Mesenchymal stem cell (in vitro differentiated cells and primary cell): Measurements from ENCODE around the gene RHBDD1.
A peak's percentile ranks its signal among the peaks of the same experiment; 100 is the strongest.

Experiments
- DNase-seq: peaks from one replicate; pipeline ENCODE4 v3.0.0-alpha.2; 2013
- H2AFZ ChIP-seq: one replicate; pipeline ENCODE4 v1.6.1; 2013; ENCODE audit warnings: low read depth, mild to moderate bottlenecking, control low read depth, inconsistent platforms, low read length, moderate library complexity
- H2AK5ac ChIP-seq: 2 replicates; pipeline ENCODE4 v1.6.1; 2013; ENCODE audit warnings: low read length, moderate library complexity, mild to moderate bottlenecking, inconsistent platforms; ENCODE audit not compliant: severe bottlenecking
- H2BK120ac ChIP-seq: one replicate; pipeline ENCODE4 v1.6.1; 2013; ENCODE audit warnings: low read depth, mild to moderate bottlenecking, inconsistent platforms, low read length, moderate library complexity
- H2BK12ac ChIP-seq, 2 experiments: one replicate each; pipeline ENCODE4 v1.6.1; 2013; ENCODE audit warnings: inconsistent platforms in 2 of 2, low read length in 2 of 2, mild to moderate bottlenecking in 2 of 2, moderate library complexity in 2 of 2, control low read depth in 1 of 2
- H2BK15ac ChIP-seq: one replicate; pipeline ENCODE4 v1.6.1; 2013; ENCODE audit warnings: mild to moderate bottlenecking, low read depth, inconsistent platforms; ENCODE audit not compliant: poor library complexity, severe bottlenecking
- H2BK5ac ChIP-seq: 2 replicates; pipeline ENCODE4 v1.6.1; 2013; ENCODE audit warnings: low read depth, mild to moderate bottlenecking, low read length, control low read depth, inconsistent platforms; ENCODE audit not compliant: poor library complexity, severe bottlenecking
- H3K14ac ChIP-seq, 2 experiments: one replicate each; pipeline ENCODE4 v1.6.1; 2013; ENCODE audit warnings: inconsistent platforms in 2 of 2, low read length in 2 of 2, control low read depth in 1 of 2, mild to moderate bottlenecking in 1 of 2, moderate library complexity in 1 of 2
- H3K18ac ChIP-seq, 2 experiments: one replicate each; pipeline ENCODE4 v1.6.1; 2013; ENCODE audit warnings: inconsistent platforms in 2 of 2, low read length in 2 of 2, control low read depth in 1 of 2, low read depth in 1 of 2, mild to moderate bottlenecking in 1 of 2
- H3K23ac ChIP-seq, 2 experiments: one replicate each; pipeline ENCODE4 v1.6.1; 2013; ENCODE audit warnings: inconsistent platforms in 2 of 2, low read length in 2 of 2, mild to moderate bottlenecking in 2 of 2, moderate library complexity in 2 of 2, control low read depth in 1 of 2
- H3K27ac ChIP-seq: 2 replicates; pipeline ENCODE4 v1.5.1; 2013; ENCODE audit warnings: mild to moderate bottlenecking, moderate library complexity, low read length, control low read depth, inconsistent platforms; ENCODE audit not compliant: poor library complexity, severe bottlenecking
- H3K27me3 ChIP-seq, 2 experiments: 2 replicates each; pipeline versions ENCODE4 v1.6.1 to v1.7.0; 2013; ENCODE audit warnings: low read length in 2 of 2, mild to moderate bottlenecking in 2 of 2, moderate library complexity in 2 of 2, control low read depth in 1 of 2, inconsistent platforms in 1 of 2; ENCODE audit not compliant: control insufficient read depth in 1 of 2, insufficient read depth in 1 of 2
- H3K36me3 ChIP-seq, 2 experiments: 2 replicates each; pipeline versions ENCODE4 v1.6.1 to v1.7.0; 2013; ENCODE audit warnings: low read length in 2 of 2, control low read depth in 1 of 2, inconsistent platforms in 1 of 2, low read depth in 1 of 2, mild to moderate bottlenecking in 1 of 2; ENCODE audit not compliant: insufficient read depth in 2 of 2, control insufficient read depth in 1 of 2
- H3K4ac ChIP-seq, 2 experiments: one replicate each; pipeline ENCODE4 v1.6.1; 2013; ENCODE audit warnings: inconsistent platforms in 2 of 2, low read length in 2 of 2, mild to moderate bottlenecking in 2 of 2, moderate library complexity in 2 of 2, control low read depth in 1 of 2, low read depth in 1 of 2
- H3K4me1 ChIP-seq: 2 replicates; pipeline ENCODE4 v1.6.1; 2013; ENCODE audit warnings: low read depth, low read length, control low read depth; ENCODE audit not compliant: control insufficient read depth, insufficient read depth
- H3K4me2 ChIP-seq: 2 replicates; pipeline ENCODE4 v1.6.1; 2013; ENCODE audit warnings: low read length, mild to moderate bottlenecking, inconsistent platforms; ENCODE audit not compliant: poor library complexity, severe bottlenecking
- H3K4me3 ChIP-seq, 2 experiments: 2 replicates each; pipeline versions ENCODE4 v1.5.1 to v1.7.0; 2013; ENCODE audit warnings: low read length in 2 of 2, mild to moderate bottlenecking in 2 of 2, control low read depth in 1 of 2, low read depth in 1 of 2; ENCODE audit not compliant: insufficient read depth in 1 of 2
- H3K79me1 ChIP-seq: replicated peaks from 2 replicates; pipeline ENCODE4 v1.6.1; 2013; ENCODE audit warnings: mild to moderate bottlenecking, control low read depth, low read length, inconsistent platforms; ENCODE audit not compliant: poor library complexity, severe bottlenecking
- H3K9ac ChIP-seq: 2 replicates; pipeline ENCODE4 v1.7.0; 2013; ENCODE audit warnings: mild to moderate bottlenecking, low read length, moderate library complexity
- H3K9me3 ChIP-seq: 2 replicates; pipeline ENCODE4 v1.7.0; 2013; ENCODE audit warnings: mild to moderate bottlenecking, low read length; ENCODE audit not compliant: control insufficient read depth
- H4K8ac ChIP-seq: one replicate; pipeline ENCODE4 v1.6.1; 2013; ENCODE audit warnings: inconsistent platforms, mild to moderate bottlenecking, low read length, moderate library complexity
- H4K91ac ChIP-seq: one replicate; pipeline ENCODE4 v1.6.1; 2013; ENCODE audit warnings: mild to moderate bottlenecking, low read length, inconsistent platforms
- WGBS: methylation state at CpG from one replicate; pipeline ENCODE4 v1.1.7; 2013; ENCODE audit warnings: mixed read lengths; 5-methylcytosine and 5-hydroxymethylcytosine counted together

Gene RHBDD1

GRCh38 chr2:226797989-226798421 lies 37.8 kb upstream of the RHBDD1 start:
- Histone ChIP-seq H3K4me1 (peaks cover 37% of the 10 kb centered on the region), H2BK15ac (peak overlapping the region; percentile 86), H3K79me1 (no peaks in the 10 kb centered on the region), H2BK5ac (peak overlapping the region; percentile 40), H3K4me2 (peak overlapping the region; percentile 68), H3K36me3 (peaks cover 30 to 32% of the 10 kb centered on the region in 2 experiments), H3K4ac (peak overlapping the region; percentile 80 to 98), H2AK5ac (peak overlapping the region; percentile 13), H3K9ac (peak overlapping the region; percentile 95), H2AFZ (no peak overlapping the region), H3K14ac (peak overlapping the region in 1 of 2 experiments; percentile 95), H3K27ac (peak overlapping the region; percentile 84), H4K91ac (peak overlapping the region; percentile 98), H3K18ac (peak overlapping the region; percentile 99), H3K4me3 (peak overlapping the region; percentile 86), H3K23ac (peak overlapping the region; percentile 37 to 61), H2BK120ac (peak overlapping the region; percentile 97), H3K9me3 (no peaks in the 10 kb centered on the region), H4K8ac (peak overlapping the region; percentile 93), H2BK12ac (peak overlapping the region; percentile 52 to 70), H3K27me3 (no peaks in the 10 kb centered on the region)
- DNase-seq, result peak; percentile 64
- 57% methylated on average over 23 of the region's 23 CpGs for WGBS

GRCh38 chr2:226798422-226799210 lies 37.2 kb upstream of the RHBDD1 start:
- WGBS, result 1% methylated on average over 77 of the region's 80 CpGs
- Histone ChIP-seq H3K27me3 (no peaks in the 10 kb centered on the region), H2BK5ac (peak overlapping the region; percentile 93), H2AK5ac (no peak overlapping the region), H3K4me1 (peaks cover 37% of the 10 kb centered on the region), H3K4me3 (peak overlapping the region; percentile 86), H3K9me3 (no peaks in the 10 kb centered on the region), H2BK120ac (peak overlapping the region; percentile 97), H2BK15ac (peak overlapping the region; percentile 99), H3K4me2 (peak overlapping the region; percentile 68), H3K9ac (peak overlapping the region; percentile 95), H2AFZ (no peak overlapping the region), H3K14ac (peak overlapping the region; percentile 69 to 95), H3K4ac (peak overlapping the region; percentile 94 to 98), H3K79me1 (no peaks in the 10 kb centered on the region), H3K18ac (peak overlapping the region; percentile 99), H3K36me3 (peaks cover 29 to 32% of the 10 kb centered on the region in 2 experiments), H2BK12ac (peak overlapping the region; percentile 67 to 70), H4K91ac (peak overlapping the region; percentile 98), H4K8ac (peak overlapping the region; percentile 93), H3K27ac (peak overlapping the region; percentile 84), H3K23ac (peak overlapping the region; percentile 37 to 91)
- DNase-seq, result peak; percentile 69

GRCh38 chr2:226799211-226799975 lies 36.5 kb upstream of the RHBDD1 start, which contains the start of gene IRS1:
TSS of gene IRS1 (minus strand) at chr2:226799820. CDS start at chr2:226798738, 1,082 bp downstream.
- peak within 1 kb of the TSS; percentile 94 to 98 for H3K4ac ChIP-seq
- no peaks in the 10 kb centered on the region for H3K79me1 ChIP-seq
- peak within 1 kb of the TSS in 1 of 2 experiments; percentile 99 for H3K23ac ChIP-seq
- peak within 1 kb of the TSS; percentile 42 for H2AFZ ChIP-seq
- peak within 1 kb of the TSS; percentile 93 for H2BK5ac ChIP-seq
- H4K91ac ChIP-seq, result peak within 1 kb of the TSS; percentile 98
- WGBS, result under 1% methylated on average over 41 of the region's 82 CpGs
- H3K27ac ChIP-seq, result peak within 1 kb of the TSS; percentile 84
- H2AK5ac ChIP-seq, result no peak within 1 kb of the TSS
- peaks cover 37% of the 10 kb centered on the region for H3K4me1 ChIP-seq
- no peaks in the 10 kb centered on the region for H3K27me3 ChIP-seq
- H2BK12ac ChIP-seq, result peak within 1 kb of the TSS; percentile 45 to 90
- H3K36me3 ChIP-seq, result peaks cover 25 to 32% of the 10 kb centered on the region in 2 experiments
- H2BK15ac ChIP-seq, result peak within 1 kb of the TSS; percentile 99
- H3K9me3 ChIP-seq, result no peaks in the 10 kb centered on the region
- peak within 1 kb of the TSS; percentile 98 for H2BK120ac ChIP-seq
- H3K4me3 ChIP-seq, result peak within 1 kb of the TSS; percentile 86
- H3K4me2 ChIP-seq, result peak within 1 kb of the TSS; percentile 77
- peak within 1 kb of the TSS; percentile 99 for H3K18ac ChIP-seq
- peak within 1 kb of the TSS; percentile 69 to 98 for H3K14ac ChIP-seq
- peak within 1 kb of the TSS; percentile 93 for H4K8ac ChIP-seq
- peak within 1 kb of the TSS; percentile 95 for H3K9ac ChIP-seq
- DNase-seq, result peak; percentile 89
